ENCODE results near the gene CCDC57.

DNA sequence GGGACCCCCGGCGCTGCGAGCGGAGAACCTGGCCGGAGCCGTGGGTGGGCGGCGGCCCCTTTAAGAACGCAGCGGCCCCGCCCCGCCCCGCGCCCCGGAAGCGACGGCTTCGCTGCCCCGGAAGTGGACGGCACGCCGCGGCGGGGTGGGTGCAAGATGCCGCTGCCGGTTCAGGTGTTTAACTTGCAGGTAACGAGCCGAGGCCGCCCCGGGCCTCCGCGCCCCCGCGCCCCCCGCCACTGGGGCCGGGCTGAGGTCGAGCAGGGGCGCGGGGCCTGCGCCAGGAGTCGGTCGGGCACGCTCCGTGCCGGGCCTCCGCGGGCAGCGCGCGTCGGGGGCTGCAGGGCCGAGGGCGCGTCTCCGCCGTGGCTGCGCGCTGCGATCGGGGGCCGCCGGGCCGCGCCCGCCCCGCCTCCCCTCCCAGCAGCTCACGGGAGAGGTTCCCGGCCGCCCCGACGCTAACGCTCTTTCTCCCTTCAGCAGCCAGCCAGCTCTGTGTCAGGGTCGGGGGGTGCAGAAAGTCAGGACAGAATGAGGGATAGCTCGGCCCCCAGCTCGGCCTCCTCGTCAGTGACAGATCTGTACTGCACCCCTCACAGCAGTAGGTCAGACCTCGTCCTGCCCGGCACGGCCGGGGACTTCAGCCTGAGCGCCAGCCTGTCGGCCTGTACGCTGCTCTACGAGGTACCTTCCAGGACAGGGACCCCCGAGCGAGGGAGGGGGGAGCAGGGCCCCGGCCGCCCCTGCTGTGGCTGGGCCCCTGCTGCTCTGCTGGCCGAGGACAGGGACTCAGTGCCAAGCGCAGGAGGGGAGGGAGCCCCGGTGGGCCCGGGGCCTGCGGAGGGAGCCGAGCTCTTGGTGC, 160.6 kb downstream of the CCDC57 start, which contains the start of the genes GPS1 and RFNG:
- TF ChIP-seq TAF1 (IDR thresholded peaks at IDR 0.05; ENCODE audit: borderline replicate concordance, insufficient read depth, low read length) (0 out of 2 replicates have a peak, but pooled peaks have one; percentile 30), POLR2AphosphoS5 (IDR thresholded peaks at IDR 0.05; ENCODE audit: low read depth, low read length) (no peak; the same call in 1 of the 2 replicates), SIN3A (IDR thresholded peaks at IDR 0.05; ENCODE audit: borderline replicate concordance, insufficient read depth, low read length) (no peak), FOXP2 (optimal IDR thresholded peaks at IDR 0.05; ENCODE audit: borderline replicate concordance, extremely low read depth, extremely low read length, insufficient read depth) (no peak)
- TF ChIP-seq, protein P1, sequence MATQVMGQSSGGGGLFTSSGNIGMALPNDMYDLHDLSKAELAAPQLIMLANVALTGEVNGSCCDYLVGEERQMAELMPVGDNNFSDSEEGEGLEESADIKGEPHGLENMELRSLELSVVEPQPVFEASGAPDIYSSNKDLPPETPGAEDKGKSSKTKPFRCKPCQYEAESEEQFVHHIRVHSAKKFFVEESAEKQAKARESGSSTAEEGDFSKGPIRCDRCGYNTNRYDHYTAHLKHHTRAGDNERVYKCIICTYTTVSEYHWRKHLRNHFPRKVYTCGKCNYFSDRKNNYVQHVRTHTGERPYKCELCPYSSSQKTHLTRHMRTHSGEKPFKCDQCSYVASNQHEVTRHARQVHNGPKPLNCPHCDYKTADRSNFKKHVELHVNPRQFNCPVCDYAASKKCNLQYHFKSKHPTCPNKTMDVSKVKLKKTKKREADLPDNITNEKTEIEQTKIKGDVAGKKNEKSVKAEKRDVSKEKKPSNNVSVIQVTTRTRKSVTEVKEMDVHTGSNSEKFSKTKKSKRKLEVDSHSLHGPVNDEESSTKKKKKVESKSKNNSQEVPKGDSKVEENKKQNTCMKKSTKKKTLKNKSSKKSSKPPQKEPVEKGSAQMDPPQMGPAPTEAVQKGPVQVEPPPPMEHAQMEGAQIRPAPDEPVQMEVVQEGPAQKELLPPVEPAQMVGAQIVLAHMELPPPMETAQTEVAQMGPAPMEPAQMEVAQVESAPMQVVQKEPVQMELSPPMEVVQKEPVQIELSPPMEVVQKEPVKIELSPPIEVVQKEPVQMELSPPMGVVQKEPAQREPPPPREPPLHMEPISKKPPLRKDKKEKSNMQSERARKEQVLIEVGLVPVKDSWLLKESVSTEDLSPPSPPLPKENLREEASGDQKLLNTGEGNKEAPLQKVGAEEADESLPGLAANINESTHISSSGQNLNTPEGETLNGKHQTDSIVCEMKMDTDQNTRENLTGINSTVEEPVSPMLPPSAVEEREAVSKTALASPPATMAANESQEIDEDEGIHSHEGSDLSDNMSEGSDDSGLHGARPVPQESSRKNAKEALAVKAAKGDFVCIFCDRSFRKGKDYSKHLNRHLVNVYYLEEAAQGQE (IDR thresholded peaks at IDR 0.05; ENCODE audit: insufficient read depth in 1 of 2, low read depth in 2 of 2, low read length in 2 of 2): peak in 1 of 2 experiments; percentile 21; a peak in 1 of 4 replicates

Measured in PFSK-1 (cell line).